HEK293T (cell line): ENCODE results near the gene LIFR.
"Not testable (repeated sequence)": the region's sequence is repeated elsewhere in the genome, so short reads cannot be mapped to it uniquely, and the experiment has no call there.

Experiments used
- CTCF ChIA-PET: fragments of 350-600 bp; formaldehyde crosslinking; extraction: SDS; loops from one replicate; lab custom pipeline; 2021; ENCODE audit warnings: antibody characterized with exemption, inconsistent platforms; lab: Yijun Ruan, JAX
- POLR2A ChIA-PET: fragments of 350-600 bp; formaldehyde crosslinking; extraction: SDS; loops from one replicate; lab custom pipeline; 2020; ENCODE audit warnings: antibody characterized with exemption, inconsistent platforms; lab: Yijun Ruan, JAX
- DNase-seq: peaks from one replicate; pipeline ENCODE4 v3.0.0; 2012; ENCODE audit warnings: mixed read lengths; ENCODE audit errors: extremely low spot score
- ARNT ChIP-seq: fragments of 450-650 bp; IDR thresholded peaks from 2 replicates; pipeline ENCODE4 v1.6.1; 2017; ENCODE audit warnings: mild to moderate bottlenecking
- BHLHE40 ChIP-seq: fragments of 450-650 bp; IDR thresholded peaks from 2 replicates; pipeline ENCODE4 v1.6.1; 2016; ENCODE audit warnings: mild to moderate bottlenecking, moderate library complexity, borderline replicate concordance
- CTBP1 ChIP-seq: fragments of 450-650 bp; IDR thresholded peaks from 2 replicates; pipeline ENCODE4 v1.6.1; 2016; ENCODE audit warnings: borderline replicate concordance
- ELF4 ChIP-seq: fragments of 450-650 bp; IDR thresholded peaks from 2 replicates; pipeline ENCODE4 v1.6.1; 2017; ENCODE audit warnings: antibody characterized with exemption
- FOXA1 ChIP-seq: fragments of 450-650 bp; IDR thresholded peaks from 2 replicates; pipeline ENCODE4 v1.6.1; 2016; ENCODE audit warnings: mild to moderate bottlenecking
- FOXK2 ChIP-seq: fragments of 450-650 bp; IDR thresholded peaks from 2 replicates; pipeline ENCODE4 v1.6.1; 2016; ENCODE audit warnings: mild to moderate bottlenecking
- FOXM1 ChIP-seq: fragments of 450-650 bp; IDR thresholded peaks from 2 replicates; pipeline ENCODE4 v1.6.1; 2017; ENCODE audit warnings: mild to moderate bottlenecking, borderline replicate concordance
- HDGF ChIP-seq: fragments of 450-650 bp; IDR thresholded peaks from 2 replicates; pipeline ENCODE4 v1.6.1; 2017; ENCODE audit warnings: antibody characterized with exemption, borderline replicate concordance
- L3MBTL2 ChIP-seq: fragments of 450-650 bp; conservative IDR thresholded peaks from 2 replicates; pipeline ENCODE4 v1.6.1; 2016; ENCODE audit warnings: mild to moderate bottlenecking
- LEF1 ChIP-seq: fragments of 450-650 bp; IDR thresholded peaks from 2 replicates; pipeline ENCODE4 v1.6.1; 2017; ENCODE audit warnings: mild to moderate bottlenecking, borderline replicate concordance
- NFRKB ChIP-seq: fragments of 450-650 bp; IDR thresholded peaks from 2 replicates; pipeline ENCODE4 v1.6.1; 2016; ENCODE audit warnings: mild to moderate bottlenecking, moderate library complexity
- PKNOX1 ChIP-seq: fragments of 450-650 bp; IDR thresholded peaks from 2 replicates; pipeline ENCODE4 v1.6.1; 2016
- SP1 ChIP-seq: fragments of 450-650 bp; IDR thresholded peaks from 2 replicates; pipeline ENCODE4 v1.6.1; 2017
- SUZ12 ChIP-seq: fragments of 450-650 bp; IDR thresholded peaks from 2 replicates; pipeline ENCODE4 v1.6.1; 2016; ENCODE audit warnings: mild to moderate bottlenecking
- TARDBP ChIP-seq: fragments of 450-650 bp; IDR thresholded peaks from 2 replicates; pipeline ENCODE4 v1.6.1; 2016
- ZNF384 ChIP-seq: fragments of 450-650 bp; IDR thresholded peaks from 2 replicates; pipeline ENCODE4 v1.6.1; 2016

Gene LIFR

GRCh38 chr5:38574009-38574408 is 17.6 kb upstream of the LIFR start:
- POLR2A ChIA-PET: no interaction called here
- TF ChIP-seq LEF1 (no peak), CTBP1 (no peak), FOXK2 (no peak)
- no peak for DNase-seq
- CTCF ChIA-PET: no interaction called here

- no peak for DNase-seq
- CTCF ChIA-PET: no interaction called here
- POLR2A ChIA-PET: no interaction called here
- no peak for TF ChIP-seq ARNT
- no peak for TF ChIP-seq CTBP1
- no peak for TF ChIP-seq ZNF384
- no peak for TF ChIP-seq TARDBP
- TF ChIP-seq NFRKB: no peak
- no peak for TF ChIP-seq SP1
- no peak for TF ChIP-seq HDGF
- TF ChIP-seq SUZ12: no peak
- TF ChIP-seq PKNOX1: no peak
- no peak for TF ChIP-seq FOXK2
- TF ChIP-seq FOXM1: no peak
- no peak for TF ChIP-seq ELF4
- TF ChIP-seq LEF1: no peak
These were observed 17.1 kb upstream of the LIFR start for GRCh38 chr5:38573521-38573920.

GRCh38 chr5:38569180-38569579 is 12.7 kb upstream of the LIFR start:
- TF ChIP-seq SP1 (no peak), FOXM1 (no peak), TARDBP (no peak), FOXA1 (no peak), ELF4 (no peak)
- POLR2A ChIA-PET: no interaction called here
- CTCF ChIA-PET: no interaction called here
- no peak for DNase-seq

GRCh38 chr5:38567306-38567705 is 10.9 kb upstream of the LIFR start:
- ChIA-PET CTCF (interaction anchor here (0.7 to 1.5 kb wide), 2 partner anchors 120 to 242 kb away, joined by 3 to 7 read pairs; no protein-coding TSS in a partner anchor), POLR2A (interaction anchor here (1.1 kb wide), 1 partner anchor 10 kb away, joined by 3 read pairs; no protein-coding TSS in a partner anchor)
- DNase-seq: not testable (repeated sequence)

- POLR2A ChIA-PET: no interaction called here
- CTCF ChIA-PET: interaction anchor here (0.7 kb wide), 1 partner anchor 17 kb away, joined by 3 read pairs; no protein-coding TSS in a partner anchor
- DNase-seq: no peak
- TF ChIP-seq FOXA1 (no peak), ARNT (no peak), ZNF384 (no peak), CTBP1 (no peak), FOXM1 (no peak), LEF1 (no peak), SUZ12 (no peak), FOXK2 (no peak), TARDBP (no peak), SP1 (no peak), L3MBTL2 (no peak), HDGF (no peak), ELF4 (no peak), BHLHE40 (no peak), PKNOX1 (no peak), NFRKB (no peak)
These were observed 7.2 kb upstream of the LIFR start for GRCh38 chr5:38563624-38564023.

- TF ChIP-seq FOXA1: no peak
- TF ChIP-seq ARNT: no peak
- TF ChIP-seq SP1: no peak
- no peak for TF ChIP-seq LEF1
- no peak for TF ChIP-seq HDGF
- no peak for TF ChIP-seq NFRKB
- TF ChIP-seq L3MBTL2: no peak
- TF ChIP-seq ZNF384: no peak
- no peak for TF ChIP-seq TARDBP
- no peak for TF ChIP-seq SUZ12
- no peak for TF ChIP-seq BHLHE40
- TF ChIP-seq PKNOX1: no peak
- no peak for TF ChIP-seq FOXM1
- TF ChIP-seq CTBP1: no peak
- TF ChIP-seq FOXK2: no peak
- TF ChIP-seq ELF4: no peak
- no peak for DNase-seq
- ChIA-PET POLR2A (no interaction called here), CTCF (interaction anchor here (0.5 kb wide), 1 partner anchor 140 kb away, joined by 3 read pairs; no protein-coding TSS in a partner anchor)
These were observed 6.2 kb upstream of the LIFR start for GRCh38 chr5:38562444-38563210.

GRCh38 chr5:38559428-38559827 is 3.0 kb upstream of the LIFR start:
- ChIA-PET POLR2A (interaction anchor here (1.5 kb wide), 1 partner anchor 101 kb away, joined by 4 read pairs; no protein-coding TSS in a partner anchor), CTCF (interaction anchor here (0.7 to 1.0 kb wide), 2 partner anchors 118 to 278 kb away, joined by 3 to 4 read pairs; no protein-coding TSS in a partner anchor)
- no peak for DNase-seq
- TF ChIP-seq FOXM1: no peak
- TF ChIP-seq LEF1: no peak
- TF ChIP-seq ELF4: no peak
- no peak for TF ChIP-seq NFRKB
- no peak for TF ChIP-seq CTBP1
- no peak for TF ChIP-seq BHLHE40
- TF ChIP-seq SUZ12: no peak
